GM21447 (cell line): ENCODE results near the gene XXYLT1.
A peak's percentile ranks its signal among the peaks of the same experiment; 100 is the strongest.
"Not testable (repeated sequence)": the region's sequence is repeated elsewhere in the genome, so short reads cannot be mapped to it uniquely, and the experiment has no call there.

Experiments
- ATAC-seq: cut with Tn5 transposase; IDR thresholded peaks from one replicate; pipeline ENCODE4 v1.9.1; 2021; ENCODE audit not compliant: unreplicated experiment

Gene XXYLT1

GRCh38 chr3:195102609-195103467, 168.1 kb downstream of the XXYLT1 start:
- ATAC-seq = no peak

DNA sequence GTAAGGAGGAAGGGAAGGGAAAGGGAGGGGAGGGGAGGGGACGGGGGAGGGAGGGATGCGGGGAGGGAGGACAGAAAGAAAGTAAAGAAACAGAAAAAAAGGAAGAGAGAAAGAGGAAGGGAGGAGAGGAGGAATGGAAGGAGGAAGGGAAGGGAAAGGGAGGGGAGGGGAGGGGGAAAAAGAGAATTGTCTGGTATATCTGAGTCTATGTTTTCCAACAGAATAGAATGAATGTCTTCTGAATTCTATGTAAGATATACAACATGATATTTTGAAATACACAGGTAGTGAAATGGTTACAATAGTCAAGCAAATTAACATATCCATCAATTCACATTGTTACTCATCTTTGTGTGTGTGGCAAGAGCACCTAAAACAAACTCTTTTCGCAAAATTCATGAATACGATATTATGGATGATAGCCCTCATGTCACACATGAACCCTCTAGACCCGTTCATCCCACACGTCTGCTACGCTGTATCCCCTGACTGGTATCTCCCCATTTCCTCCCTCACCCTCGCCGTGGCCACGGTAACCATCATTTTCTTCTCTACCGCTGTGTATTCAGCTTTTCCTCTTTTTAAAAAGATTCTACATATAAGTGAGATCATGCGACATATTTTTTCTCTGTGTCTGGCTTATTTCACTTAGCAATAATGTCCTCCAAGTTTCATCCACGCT, 168.9 kb downstream of the XXYLT1 start:
- no peak for ATAC-seq

- ATAC-seq = peak; percentile 64
Observed at GRCh38 chr3:195101001-195101583, 169.9 kb downstream of the XXYLT1 start.

DNA sequence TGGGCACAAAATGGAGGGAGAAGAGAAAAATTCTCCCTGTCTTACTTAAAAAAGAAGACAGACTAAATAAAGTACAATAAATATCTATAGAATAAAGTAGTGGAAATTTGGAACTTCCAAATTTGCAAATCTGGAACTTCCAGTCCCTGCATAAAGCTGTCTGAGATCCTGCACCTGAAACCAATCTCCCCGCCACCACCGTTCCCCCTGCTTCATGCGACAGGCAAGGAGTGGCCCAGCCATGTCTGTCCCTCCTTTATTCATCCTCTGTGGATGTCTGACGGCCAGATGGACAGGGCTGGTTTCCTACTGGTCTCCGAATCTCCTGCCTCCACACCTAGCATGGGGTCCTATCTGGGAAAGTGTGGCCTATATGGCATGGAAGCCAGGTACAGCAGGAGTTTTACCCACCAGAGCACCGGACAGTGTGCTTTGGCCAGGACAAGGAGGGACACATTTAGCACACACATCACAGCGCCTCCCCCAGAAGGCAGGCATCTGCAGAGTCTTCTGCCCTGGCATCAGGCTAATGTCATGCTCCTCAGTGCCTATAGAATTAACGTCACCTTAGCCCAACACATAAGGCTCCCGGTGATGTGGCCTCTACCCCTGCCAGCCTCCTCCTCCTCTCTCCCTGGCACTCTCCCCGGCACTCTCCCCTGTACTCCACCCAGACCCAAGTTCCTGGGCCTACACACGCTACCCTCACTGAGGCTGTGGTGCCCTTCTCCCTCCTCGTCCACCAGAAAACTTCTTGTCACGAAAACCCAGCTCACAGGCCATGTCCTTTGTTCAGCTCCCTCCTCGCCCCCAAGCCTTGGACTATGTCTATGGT, 170.8 kb downstream of the XXYLT1 start:
- ATAC-seq = no peak

DNA sequence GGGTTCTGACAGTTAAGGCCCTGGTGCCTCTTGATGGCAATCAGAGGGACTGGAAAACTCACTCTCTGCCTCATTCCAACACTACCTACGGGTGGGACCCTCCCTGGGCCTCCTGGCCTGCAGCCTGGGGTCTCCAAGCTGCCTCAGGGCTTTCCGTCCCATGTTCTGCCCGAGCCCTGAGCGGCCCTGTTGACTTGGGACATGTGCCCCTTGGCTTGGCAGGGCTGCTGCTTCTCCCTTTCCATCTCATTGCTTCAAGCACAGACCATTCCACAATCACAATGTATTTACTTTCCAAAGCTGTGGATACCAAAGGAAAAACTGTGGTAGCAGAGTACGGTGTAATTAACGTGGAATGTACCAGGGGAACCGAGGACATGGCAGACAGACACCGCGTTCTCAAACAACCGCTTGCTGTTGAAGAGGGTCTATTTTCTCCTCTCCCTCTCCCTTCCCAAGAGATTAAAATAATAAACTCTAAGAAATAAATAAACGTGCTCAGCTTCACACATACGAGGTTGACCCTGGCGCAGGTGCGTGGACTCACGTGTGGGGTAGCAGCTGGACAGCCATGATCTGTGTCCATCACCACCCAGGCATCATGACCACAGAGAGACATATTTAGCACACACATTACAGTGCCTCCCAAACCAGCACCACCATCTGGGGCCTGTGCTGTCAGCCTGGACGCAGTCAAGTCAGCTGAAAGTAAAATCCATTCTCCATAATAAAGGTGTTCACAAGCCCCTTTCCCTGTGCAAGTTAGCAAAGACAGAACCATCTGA, 172.0 kb downstream of the XXYLT1 start:
- no peak for ATAC-seq

DNA sequence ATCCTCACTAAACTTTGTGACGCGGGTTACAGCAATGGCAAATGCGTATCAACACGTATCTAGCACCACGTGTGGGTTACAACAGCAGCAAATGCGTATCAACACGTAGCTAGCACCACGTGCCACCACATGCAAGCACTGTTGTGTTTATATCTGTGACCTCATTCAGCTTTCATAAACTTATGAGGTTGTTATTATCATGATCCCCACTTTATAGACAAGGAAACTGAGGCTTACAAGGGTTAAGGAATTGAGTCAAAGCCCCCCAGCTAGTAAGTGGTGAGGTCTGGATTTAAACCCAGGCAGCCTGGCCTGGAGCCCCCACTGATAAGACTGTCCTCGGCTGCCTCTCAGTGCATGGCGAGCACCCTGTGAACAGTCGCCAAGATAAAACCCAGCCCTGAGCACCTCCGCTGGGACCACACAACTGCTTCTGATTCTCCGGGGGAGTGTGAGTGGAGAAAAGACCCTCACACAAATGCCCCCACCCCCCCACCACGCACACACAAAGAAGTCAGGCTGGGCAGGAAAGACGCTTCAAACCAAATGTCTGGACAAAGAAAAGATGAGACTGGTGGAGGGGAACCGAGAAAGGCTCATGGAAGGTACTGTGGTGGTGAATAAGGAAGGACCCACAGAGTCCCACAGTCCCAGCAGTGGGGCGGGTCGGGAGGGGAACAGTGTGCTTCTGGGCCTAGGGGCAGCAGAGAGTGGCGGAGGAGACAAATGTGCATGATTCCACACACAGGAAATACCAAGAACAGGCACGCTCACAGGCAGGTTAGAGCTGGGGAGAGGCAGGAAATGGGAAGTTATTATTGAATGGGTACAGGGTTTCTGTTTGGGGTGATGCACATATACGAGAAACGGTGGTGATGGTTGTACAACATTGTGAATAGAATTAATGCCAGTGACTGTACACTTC, 173.4 kb downstream of the XXYLT1 start:
- no peak for ATAC-seq

DNA sequence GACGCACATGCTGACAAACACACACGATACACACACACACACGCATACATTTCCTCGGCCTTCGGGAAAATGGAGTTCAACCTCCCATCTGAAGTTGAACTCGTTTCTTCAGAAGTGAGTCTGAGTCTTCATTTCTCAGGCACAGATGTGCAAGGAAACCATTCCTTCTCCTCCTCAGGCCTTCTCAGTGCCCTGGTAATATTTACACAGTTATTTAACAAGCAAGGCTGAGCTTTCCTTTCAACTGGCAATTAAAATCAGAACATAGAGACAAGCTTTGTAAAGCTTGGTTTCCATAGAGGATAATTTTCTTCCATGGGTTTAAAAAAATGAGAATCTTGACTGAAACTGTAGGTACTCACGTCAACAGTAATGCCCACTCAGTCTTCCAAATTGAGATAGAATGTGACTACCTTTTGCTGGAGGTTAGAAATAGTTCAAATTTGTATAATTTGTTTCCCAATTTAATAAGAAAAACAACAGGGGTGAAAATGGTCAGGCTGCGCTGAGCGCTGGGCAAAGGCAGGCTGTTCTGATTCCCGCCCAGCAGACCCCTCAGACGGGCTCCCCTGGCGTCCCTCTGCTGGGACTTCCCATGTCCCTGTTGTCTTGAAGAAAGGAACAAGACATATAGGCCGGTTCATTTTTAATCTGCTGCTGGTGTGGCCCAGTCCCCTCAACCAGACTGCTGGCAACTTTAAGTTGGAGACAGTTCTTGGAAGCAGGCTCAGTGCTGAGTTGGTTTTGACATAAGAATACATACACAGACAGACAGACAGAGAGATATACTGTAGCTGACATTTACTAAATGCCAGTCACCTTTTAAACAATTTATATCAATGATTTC, 174.3 kb downstream of the XXYLT1 start:
- no peak for ATAC-seq

GRCh38 chr3:195096053-195096452, 174.9 kb downstream of the XXYLT1 start:
- ATAC-seq = no peak

GRCh38 chr3:195095704-195096036, 175.3 kb downstream of the XXYLT1 start:
- ATAC-seq = no peak

DNA sequence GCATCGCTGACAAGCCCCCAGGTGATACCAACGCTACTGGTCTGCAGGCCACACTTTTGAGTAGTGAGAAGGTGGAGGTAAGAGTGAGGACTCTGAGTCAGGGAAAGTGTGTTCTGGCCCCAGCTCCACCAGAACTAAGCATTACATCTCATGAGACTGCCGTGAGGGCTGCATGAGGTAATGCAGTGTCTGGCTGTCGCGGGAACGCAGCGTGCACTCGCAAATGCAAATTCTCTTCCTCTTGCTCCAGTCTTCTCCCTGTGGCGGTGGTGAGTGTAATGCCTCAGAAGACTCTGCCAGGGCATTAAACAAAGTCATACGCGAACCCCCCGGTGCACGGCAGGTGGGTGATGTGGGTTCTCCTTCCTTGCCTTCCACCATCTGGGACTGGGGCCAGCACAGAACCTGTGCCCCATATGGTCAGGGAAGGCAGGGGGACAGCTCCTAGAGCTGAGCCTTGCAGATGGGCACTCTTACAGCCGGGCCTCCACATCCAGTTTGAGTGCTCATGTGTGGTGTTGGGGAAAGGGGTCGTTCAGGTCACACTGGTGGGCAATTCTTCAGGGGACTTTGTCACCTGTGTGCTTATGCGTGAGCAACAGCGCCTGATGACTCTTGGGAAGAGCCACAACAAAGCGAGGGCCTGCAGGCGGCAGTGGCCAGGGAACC, 175.8 kb downstream of the XXYLT1 start:
- peak; percentile 61 for ATAC-seq

GRCh38 chr3:195094191-195094921, 176.6 kb downstream of the XXYLT1 start:
- peak; percentile 74 for ATAC-seq

- peak; percentile 9 for ATAC-seq
Observed at GRCh38 chr3:195093731-195094130, 177.2 kb downstream of the XXYLT1 start.

DNA sequence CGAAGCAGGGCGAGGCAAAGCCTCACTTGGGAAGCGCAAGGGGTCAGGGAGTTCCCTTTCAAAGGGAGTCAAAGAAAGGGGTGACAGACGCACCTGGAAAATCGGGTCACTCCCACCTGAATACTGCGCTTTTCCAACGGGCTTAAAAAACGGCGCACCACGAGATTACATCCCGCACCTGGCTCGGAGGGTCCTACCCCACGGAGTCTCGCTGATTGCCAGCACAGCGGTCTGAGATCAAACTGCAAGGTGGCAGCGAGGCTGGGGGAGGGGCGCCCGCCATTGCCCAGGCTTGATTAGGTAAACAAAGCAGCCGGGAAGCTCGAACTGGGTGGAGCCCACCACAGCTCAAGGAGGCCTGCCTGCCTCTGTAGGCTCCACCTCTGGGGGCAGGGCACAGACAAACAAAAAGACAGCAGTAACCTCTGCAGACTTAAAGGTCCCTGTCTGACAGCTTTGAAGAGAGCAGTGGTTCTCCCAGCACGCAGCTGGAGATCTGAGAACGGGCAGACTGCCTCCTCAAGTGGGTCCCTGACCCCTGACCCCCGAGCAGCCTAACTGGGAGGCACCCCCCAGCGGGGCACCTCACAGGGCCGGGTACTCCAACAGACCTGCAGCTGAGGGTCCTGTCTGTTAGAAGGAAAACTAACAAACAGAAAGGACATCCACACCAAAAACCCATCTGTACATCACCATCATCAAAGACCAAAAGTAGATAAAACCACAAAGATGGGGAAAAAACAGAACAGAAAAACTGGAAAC, 182.9 kb downstream of the XXYLT1 start:
- ATAC-seq = not testable (repeated sequence)

GRCh38 chr3:195087328-195087727, 183.6 kb downstream of the XXYLT1 start:
- no peak for ATAC-seq

DNA sequence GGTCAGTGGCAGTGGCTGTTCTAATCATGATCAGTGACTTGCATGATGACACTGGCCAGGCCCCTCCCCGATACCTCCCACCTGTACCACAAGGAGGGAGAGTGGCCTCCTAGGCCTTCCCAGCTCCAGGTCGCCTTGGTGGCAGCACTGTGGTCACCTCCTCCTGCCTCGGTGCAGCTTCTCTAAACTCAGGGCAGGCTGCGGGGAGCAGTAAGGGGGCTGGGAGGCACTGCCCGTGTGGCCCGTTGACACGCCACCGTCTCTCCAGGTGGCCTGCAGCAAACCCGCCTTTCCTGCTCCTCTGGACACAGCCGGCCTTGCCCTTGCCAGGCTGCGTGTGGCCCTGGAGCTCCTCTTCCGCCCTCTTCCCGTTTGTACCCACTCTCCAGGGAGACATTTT, 184.1 kb downstream of the XXYLT1 start:
- ATAC-seq = no peak

- ATAC-seq = no peak
Observed at GRCh38 chr3:195086341-195086740, 184.6 kb downstream of the XXYLT1 start.
